ENCODE measurements around the gene KISS1. TPM values are rescaled to one million over a fixed set of nuclear protein-coding genes. Genes with fewer than 3 reads are reported as not detected.

The KISS1 gene
- total RNA-seq, 3 donors from 2014 or later (not counting 1 experiment from before 2014, with no cell fraction given): not detected

DNA sequence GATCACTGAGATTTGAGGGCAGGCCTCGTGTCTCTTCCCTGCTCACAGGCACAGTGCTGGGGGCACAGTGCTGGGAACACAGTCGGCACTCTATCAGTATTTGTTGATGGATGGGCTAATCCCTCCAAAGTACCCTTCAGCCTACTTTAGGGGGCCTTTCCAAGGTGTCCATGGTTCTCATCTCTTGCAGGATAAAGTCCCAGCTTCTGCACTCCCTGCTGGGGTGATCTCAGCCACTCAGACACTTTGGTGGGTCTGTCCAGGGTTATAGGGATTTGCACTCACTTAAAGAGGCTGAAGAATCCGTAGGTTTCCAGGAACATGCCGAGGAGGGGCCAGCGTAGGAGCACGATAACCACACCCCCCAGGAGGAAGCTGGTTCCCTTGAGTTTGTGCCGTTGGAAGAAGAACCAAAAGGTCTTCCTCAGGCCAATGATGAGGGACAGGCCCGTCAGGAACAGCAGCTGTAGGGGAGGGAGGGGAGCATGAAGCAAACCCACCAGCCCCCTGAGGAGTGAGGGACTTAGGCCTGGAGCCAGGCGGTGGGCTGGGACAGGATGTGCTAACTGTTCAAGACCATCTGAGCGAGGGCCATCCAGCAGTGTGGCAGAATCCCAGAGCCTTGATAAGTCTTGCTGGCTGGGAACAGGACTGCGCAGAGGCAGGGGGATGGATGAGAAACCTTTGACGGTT lies 5.2 kb upstream of the KISS1 start:
- H3K4me1 ChIP-seq (ENCODE audit: control insufficient read depth, insufficient read depth, low read length): no peaks in the 10 kb centered on the region
- H3K4me3 Mint-ChIP-seq: no peak overlapping the region
- no peaks in the 10 kb centered on the region for H3K9me3 Mint-ChIP-seq
- WGBS (ENCODE audit: insufficient coverage): 89% methylated on average over 12 of the region's 12 CpGs
- H3K9me3 ChIP-seq (ENCODE audit: control insufficient read depth, insufficient read depth, low read length): no peaks in the 10 kb centered on the region
- no peak for ATAC-seq
- H3K36me3 ChIP-seq (ENCODE audit: control insufficient read depth, insufficient read depth, low read length): no peaks in the 10 kb centered on the region
- peaks cover 2% of the 10 kb centered on the region for H3K27me3 ChIP-seq (ENCODE audit: control insufficient read depth, insufficient read depth, low read length)
- no peaks in the 10 kb centered on the region for H3K4me1 Mint-ChIP-seq
- intact Hi-C loops (cut with micrococcal nuclease): no loop called here
- no peak overlapping the region for H3K27ac Mint-ChIP-seq
- H3K27me3 Mint-ChIP-seq (ENCODE audit: low read depth in 2 of 2): peaks cover 22 to 36% of the 10 kb centered on the region in 2 donors
- no peak overlapping the region for H3K4me3 ChIP-seq (ENCODE audit: low read length)
- H3K36me3 Mint-ChIP-seq: no peaks in the 10 kb centered on the region
- no peak overlapping the region for H3K27ac ChIP-seq (ENCODE audit: low read length)
- no peak for DNase-seq
- TF ChIP-seq CTCF (IDR thresholded peaks at IDR 0.05): no peak

- DNase-seq: no peak
- ATAC-seq: no peak
- H3K9me3 ChIP-seq (ENCODE audit: control insufficient read depth, insufficient read depth, low read length): no peaks in the 10 kb centered on the region
- Mint-ChIP-seq H3K36me3 (no peaks in the 10 kb centered on the region), H3K9me3 (no peaks in the 10 kb centered on the region), H3K4me1 (peaks cover 0 to 8% of the 10 kb centered on the region in 2 donors), H3K4me3 (no peak overlapping the region), H3K27ac (no peak overlapping the region), H3K27me3 (ENCODE audit: low read depth in 2 of 2) (peaks cover 13 to 17% of the 10 kb centered on the region in 2 donors)
- H3K36me3 ChIP-seq (ENCODE audit: control insufficient read depth, insufficient read depth, low read length): no peaks in the 10 kb centered on the region
- H3K4me1 ChIP-seq (ENCODE audit: control insufficient read depth, insufficient read depth, low read length): peaks cover 5% of the 10 kb centered on the region
- no peak for TF ChIP-seq CTCF (IDR thresholded peaks at IDR 0.05)
- H3K27me3 ChIP-seq (ENCODE audit: control insufficient read depth, insufficient read depth, low read length): no peaks in the 10 kb centered on the region
- H3K4me3 ChIP-seq (ENCODE audit: low read length): no peak overlapping the region
- WGBS (ENCODE audit: insufficient coverage): 88% methylated on average over 9 of the region's 9 CpGs
- intact Hi-C loops (cut with micrococcal nuclease): no loop called here
- H3K27ac ChIP-seq (ENCODE audit: low read length): no peak overlapping the region
Observed at GRCh38 chr1:204199579-204199978, 3.3 kb upstream of the KISS1 start.

- Mint-ChIP-seq H3K36me3 (no peaks in the 10 kb centered on the region), H3K4me1 (peaks cover 0 to 10% of the 10 kb centered on the region in 2 donors), H3K27ac (no peak overlapping the region), H3K4me3 (no peak overlapping the region), H3K27me3 (ENCODE audit: low read depth in 2 of 2) (peaks cover 6 to 7% of the 10 kb centered on the region in 2 donors), H3K9me3 (no peaks in the 10 kb centered on the region)
- intact Hi-C loops (cut with micrococcal nuclease): no loop called here
- Histone ChIP-seq H3K27ac (ENCODE audit: low read length) (no peak overlapping the region), H3K9me3 (ENCODE audit: control insufficient read depth, insufficient read depth, low read length) (no peaks in the 10 kb centered on the region), H3K4me1 (ENCODE audit: control insufficient read depth, insufficient read depth, low read length) (peaks cover 5% of the 10 kb centered on the region), H3K27me3 (ENCODE audit: control insufficient read depth, insufficient read depth, low read length) (no peaks in the 10 kb centered on the region), H3K36me3 (ENCODE audit: control insufficient read depth, insufficient read depth, low read length) (no peaks in the 10 kb centered on the region), H3K4me3 (ENCODE audit: low read length) (no peak overlapping the region)
- WGBS (ENCODE audit: insufficient coverage): 81% methylated on average over 15 of the region's 18 CpGs
- TF ChIP-seq CTCF (IDR thresholded peaks at IDR 0.05): no peak
- ATAC-seq: no peak
- DNase-seq: no peak
Observed at GRCh38 chr1:204198348-204199340, 2.4 kb upstream of the KISS1 start.

All from natural killer cell (primary cell).